OCI-M2 (cell line): ENCODE data around the gene PIP4P1.
A peak's percentile ranks its signal among the peaks of the same experiment; 100 is the strongest.
"Not testable (repeated sequence)": the region's sequence is repeated elsewhere in the genome, so short reads cannot be mapped to it uniquely, and the experiment has no call there.

Experiments
- DNase-seq: peaks from one replicate; lab custom pipeline; 2025; ENCODE audit not compliant: unreplicated experiment; lab: John Stamatoyannopoulos, UW

PIP4P1 gene

DNA sequence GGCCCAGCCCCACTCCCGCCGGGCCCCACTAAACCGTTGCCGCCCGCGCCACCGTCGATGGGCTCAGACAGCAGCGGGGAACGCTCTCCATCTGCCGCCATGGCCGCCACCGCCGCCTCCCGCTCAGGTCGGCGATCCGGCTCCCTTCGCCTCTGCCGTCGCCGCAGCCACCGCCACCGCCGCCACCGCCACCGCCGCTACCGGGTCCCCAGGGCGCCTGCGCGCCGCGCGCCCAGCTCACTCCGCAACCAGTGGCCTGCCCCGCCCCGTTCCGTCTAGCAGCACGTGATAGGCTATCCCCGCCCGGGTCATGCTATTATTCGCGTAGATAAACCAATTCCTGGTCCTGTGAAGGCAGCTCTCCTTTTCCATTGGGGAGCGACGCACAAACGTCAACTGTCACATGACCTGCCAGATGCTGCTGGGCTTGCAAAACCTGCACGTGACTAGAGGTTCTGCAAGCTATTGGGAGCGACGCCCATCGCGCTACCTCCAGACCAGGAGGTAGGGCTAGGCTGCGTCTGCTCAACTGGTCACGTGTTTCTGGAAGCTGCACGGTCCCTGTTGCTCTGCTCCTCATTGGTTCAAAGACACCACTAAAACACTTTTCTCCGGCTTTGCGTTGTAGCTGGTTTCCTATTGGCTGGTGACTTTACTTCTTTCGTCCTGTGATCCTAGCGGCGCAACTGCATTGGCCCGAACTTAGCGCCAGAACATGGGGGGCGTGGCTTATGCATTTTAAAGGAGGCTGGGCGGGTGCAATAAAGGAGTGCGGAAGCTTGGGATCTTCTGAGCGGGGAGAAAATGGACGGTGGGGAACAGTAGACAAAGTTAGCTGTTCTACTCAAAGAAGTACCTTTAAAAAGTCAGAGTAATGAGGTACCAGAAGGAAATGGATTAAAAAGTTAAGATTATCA, at the start of gene PIP4P1:
PIP4P1 (minus strand) TSS at position 210 of the 917 bp plus-strand sequence; CDS start at position 101, 109 bp downstream.
- DNase-seq, result peak; percentile 96

DNA sequence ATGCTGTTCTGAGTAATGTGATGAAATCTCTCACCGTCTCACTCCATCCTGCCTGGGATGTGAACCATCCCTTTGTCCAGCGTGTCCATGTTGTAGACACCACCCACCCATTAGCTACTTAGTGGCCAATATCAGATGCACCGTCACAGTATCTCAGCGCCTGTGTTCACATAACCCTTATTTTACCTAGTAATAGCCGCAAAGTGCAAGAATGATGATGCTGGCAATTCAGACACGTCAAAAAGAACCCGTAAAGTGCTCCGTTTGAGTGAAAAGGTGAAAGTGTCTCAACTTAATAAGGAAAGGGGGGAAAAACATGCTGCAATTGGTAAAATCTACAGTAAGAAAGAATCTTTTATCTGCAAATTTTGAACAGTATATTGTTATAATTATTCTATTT, 47.1 kb upstream of the PIP4P1 start:
- DNase-seq, result no peak

DNA sequence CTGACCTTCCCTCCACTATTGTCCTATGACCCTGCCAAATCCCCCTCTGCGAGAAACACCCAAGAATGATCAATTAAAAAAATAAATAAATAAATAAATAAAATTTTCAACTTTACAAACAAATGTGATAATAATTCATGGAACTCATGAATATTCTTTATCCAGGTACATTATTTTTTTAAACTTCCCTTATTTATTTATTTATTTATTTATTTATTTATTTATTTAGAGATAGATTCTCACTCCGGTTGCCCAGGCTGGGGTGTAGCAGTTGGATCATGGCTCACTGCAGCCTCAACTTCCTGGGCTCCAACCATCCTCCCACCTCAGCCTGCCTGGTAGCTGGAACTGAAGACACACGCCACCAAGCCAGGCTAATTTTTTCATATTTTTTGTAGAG, 46.3 kb upstream of the PIP4P1 start:
- not testable (repeated sequence) for DNase-seq

DNA sequence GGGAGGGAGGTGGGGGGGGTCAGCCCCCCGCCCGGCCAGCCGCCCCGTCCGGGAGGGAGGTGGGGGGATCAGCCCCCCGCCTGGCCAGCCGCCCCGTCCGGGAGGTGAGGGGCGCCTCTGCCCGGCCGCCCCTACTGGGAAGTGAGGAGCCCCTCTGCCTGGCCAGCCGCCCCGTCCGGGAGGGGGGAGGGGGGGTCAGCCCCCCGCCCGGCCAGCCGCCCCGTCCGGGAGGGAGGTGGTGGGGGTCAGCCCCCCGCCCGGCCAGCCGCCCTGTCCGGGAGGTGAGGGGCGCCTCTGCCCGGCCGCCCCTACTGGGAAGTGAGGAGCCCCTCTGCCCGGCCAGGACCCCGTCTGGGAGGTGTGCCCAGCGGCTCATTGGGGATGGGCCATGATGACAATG, 45.5 kb upstream of the PIP4P1 start:
- not testable (repeated sequence) for DNase-seq

DNA sequence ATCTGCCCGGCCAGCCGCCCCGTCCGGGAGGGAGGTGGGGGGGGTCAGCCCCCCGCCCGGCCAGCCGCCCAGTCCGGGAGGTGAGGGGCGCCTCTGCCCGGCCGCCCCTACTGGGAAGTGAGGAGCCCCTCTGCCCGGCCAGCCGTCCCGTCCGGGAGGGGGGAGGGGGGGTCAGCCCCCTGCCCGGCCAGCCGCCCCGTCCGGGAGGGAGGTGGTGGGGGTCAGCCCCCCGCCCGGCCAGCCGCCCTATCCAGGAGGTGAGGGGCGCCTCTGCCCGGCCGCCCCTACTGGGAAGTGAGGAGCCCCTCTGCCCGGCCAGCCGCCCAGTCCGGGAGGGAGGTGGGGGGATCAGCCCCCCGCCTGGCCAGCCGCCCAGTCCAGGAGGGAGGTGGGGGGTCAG, 45.0 kb upstream of the PIP4P1 start:
- DNase-seq, result not testable (repeated sequence)

DNA sequence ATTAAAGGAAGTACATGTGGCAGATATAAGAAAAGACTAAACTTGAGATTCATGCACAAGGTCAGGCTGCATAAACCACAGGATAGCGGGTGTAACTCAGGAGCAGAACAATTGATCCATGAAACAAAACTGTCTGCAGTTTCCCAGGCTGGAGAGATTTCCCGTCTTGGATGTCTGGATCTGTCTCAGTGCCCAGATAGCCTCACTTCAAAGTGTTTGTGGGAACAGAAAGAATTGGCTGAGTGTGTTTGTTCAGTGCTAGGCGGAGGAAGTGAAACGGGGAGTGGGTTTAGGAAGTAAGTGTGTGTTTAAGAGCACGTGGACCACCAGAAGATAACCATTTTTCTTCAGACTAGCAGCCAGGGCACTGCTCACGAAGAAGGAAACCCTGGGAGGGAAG, 42.7 kb upstream of the PIP4P1 start:
- no peak for DNase-seq

DNA sequence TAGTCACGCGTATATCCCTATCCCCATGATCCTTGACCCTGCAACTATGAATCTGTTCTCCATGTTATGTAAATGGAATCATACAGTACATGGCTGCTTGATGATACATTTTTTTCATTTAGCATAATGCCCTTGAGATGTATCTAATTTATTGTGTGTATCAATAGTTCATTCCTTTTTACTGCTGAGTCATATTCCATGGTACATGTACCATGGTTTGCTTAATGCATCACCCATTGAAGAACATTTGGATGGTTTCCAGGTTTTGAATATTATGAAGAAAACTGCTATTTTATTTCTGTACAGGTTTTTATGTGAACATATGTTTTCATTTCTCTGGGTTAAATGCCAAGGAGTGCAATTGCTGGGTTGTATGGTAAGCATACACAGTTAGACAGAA, 40.1 kb upstream of the PIP4P1 start:
- DNase-seq, result no peak

DNA sequence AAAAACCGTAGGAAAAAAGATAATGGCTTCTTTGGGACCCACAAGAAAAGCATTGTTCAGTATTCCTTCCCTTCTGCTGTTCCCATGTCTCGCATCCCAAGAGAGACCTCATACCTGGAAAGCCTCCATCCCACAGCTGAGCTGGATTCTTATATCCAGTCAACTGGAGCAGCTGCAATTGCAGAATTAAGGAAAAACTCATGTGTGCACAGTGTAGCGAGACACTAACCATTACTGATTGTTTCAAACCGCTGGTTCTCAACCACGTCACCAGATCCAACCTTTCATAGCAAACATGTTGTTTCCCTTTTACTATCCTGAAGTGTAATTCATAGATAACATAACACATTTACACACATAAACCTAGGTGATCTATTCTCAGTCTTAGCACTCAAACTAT, 38.6 kb upstream of the PIP4P1 start:
- no peak for DNase-seq

DNA sequence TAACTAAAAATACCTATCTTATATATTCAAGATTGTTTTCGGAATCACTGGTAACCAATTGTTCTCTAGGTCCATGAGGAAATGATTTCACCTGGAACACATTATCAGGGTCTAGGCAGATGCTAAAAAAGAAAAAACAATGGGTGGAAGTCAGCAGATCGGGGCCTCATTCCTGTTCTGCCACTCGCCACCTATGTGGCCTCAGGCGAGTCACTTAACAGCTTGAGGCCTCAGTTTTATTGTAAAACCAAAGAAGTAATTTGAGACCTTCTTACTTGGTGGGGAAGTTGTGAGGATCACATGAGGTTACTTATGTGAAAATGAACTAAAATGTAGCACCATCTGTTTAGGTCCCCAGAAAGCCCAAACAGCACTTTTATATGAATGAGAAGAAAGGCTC, 37.9 kb upstream of the PIP4P1 start:
- no peak for DNase-seq

DNA sequence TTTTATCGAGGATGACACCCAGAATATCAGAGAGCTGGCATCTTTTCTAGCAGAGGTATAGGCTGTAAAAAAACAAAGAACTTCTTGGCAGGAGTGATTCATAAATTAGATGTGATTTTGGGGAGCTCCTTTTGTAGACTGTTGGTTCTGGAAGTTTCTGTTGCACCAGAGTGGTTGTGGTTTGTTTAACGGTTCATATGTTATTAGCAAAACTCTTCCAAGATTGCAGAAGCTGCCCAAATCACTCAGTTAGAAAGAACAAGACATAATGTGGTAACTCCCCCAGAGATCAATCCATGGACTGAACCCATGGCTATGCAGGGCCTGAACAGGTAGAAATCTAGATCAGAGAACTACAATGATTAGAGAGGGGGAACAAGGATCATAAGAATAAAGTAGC, 37.4 kb upstream of the PIP4P1 start:
- DNase-seq, result no peak

DNA sequence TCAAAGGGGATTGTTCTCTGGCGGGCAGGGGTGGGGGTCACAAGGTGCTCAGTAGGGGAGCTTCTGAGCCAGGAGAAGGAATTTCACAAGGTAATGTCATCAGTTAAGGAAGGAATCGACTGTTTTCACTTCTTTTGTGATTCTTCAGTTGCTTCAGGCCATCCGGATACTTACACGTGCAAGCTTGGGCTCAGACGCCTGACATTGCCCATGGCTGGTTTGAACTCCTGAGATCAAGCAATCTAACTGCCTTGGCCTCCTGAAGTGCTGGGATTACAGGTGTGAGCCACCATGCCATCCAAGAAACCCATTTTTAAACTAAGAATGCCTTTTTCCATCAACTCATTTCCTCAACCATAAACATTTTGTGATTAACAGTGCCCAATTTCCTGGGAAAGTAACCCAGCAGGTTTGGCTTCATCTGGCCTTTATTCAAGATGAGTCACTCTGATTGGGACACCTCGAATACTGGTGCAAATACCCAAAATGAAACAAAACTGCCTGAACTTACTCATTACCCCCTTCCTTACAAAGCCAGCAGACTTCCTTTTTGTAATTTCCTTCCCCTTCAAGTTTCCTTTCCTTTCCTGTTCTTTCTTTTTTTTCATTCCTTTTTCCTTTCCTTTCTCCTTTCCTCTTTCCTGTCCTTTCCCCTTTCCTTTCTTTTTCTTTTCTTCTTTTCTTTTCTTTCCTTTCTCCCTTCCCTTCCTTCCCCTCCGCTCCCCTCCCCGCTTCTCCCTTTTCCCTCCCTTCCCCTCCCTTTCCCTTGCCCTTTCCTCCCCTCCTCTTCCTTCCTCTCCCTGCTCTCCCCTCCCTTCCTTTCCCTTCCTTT, 33.9 kb upstream of the PIP4P1 start:
- no peak for DNase-seq

DNA sequence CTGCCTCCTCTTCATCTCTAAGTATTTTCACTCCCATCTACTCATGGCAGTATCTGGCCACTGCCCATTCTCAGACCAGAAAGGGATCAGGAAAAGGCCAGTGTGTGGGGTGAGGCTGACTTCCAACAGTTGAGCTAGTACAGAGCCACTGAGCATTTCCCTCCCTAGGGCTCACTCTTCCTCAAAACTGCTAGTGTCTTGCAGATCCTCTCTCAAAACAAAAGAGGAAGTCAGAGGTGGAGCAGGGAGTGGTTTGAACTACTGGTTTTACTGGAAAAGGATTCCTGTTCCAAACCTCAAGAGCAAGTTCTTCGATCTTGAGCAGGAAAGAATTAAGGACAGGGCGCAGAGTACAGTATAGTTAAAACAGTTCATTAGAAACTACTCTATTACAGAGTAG, 32.4 kb upstream of the PIP4P1 start:
- no peak for DNase-seq

DNA sequence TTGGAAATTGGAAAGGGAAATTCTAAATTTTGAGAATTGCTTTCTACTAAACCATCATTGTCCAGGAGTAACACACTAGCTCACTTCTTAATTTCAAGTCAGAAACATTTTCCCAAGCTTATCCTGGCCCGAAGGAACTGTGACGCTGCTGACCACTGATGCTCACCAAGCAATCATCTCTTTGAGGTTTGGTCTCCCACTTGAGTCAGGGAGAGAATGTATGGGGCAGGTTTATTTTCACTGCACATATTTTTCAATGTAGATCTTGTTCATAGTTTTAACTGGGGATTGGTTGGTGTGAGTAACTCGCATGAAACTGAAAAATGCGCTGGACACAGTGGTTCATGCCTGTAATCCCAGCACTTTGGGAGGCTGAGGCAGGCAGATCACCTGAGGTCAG, 31.3 kb upstream of the PIP4P1 start:
- DNase-seq, result no peak

DNA sequence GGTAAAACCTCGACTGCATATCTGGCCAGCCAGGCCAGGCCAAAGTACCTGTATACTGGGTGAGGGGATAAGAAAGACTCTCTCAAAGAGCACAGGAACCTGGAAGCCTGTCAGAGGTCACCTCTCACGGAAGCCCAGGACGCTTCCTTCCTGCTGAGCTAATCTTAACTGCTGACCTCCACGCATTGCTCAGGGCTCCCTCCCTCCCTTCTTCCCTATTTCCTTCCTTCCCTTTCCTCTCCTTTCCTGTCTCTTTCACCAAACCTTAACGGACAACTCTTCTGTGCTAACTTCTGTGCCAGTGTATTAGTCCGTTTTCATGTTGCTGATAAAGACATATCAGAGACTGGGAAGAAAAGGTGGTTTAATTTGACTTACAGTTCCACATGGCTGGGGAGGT, 29.3 kb upstream of the PIP4P1 start:
- DNase-seq, result no peak

DNA sequence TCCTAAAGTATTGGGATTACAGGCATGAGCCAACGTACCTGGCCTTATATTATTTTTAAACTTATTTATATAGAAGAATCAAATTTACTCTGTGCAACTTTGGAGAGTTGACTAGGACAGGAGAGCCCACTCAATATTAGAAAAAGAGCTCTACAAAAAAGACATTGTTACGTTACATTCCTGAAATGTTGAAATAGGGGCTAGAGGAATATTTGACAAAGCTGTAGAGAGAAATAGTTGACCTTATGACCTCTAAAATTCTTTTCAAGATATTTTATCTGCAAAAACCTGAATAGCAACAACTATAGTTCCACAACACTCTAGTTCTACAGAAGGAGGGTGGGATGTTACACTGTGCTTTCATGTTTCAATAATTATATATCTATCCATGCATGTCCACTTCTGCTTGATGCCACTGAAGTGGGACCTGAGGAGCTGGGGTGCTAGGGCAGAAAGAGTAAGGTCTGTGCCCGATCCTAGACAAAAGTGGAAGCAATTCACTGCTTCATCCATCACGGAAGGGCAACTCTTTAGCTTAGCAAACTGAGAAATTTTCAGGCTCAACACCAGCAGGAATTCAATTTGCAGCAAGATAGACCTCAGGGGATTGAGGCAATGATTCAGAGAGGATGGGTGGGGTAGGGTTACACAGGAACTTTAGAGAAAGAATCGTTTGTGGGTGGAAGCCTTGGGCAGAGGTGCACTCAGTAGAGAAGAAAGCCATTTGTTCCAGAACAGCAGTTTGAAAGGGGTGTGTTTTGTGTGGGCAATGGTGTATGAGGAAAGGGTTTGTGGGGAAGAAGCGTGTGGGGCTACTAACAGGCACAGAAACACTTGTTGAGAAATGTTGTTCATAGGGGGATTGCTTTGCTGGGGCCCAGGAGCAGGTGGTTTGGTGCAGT, 28.1 kb upstream of the PIP4P1 start:
- no peak for DNase-seq

DNA sequence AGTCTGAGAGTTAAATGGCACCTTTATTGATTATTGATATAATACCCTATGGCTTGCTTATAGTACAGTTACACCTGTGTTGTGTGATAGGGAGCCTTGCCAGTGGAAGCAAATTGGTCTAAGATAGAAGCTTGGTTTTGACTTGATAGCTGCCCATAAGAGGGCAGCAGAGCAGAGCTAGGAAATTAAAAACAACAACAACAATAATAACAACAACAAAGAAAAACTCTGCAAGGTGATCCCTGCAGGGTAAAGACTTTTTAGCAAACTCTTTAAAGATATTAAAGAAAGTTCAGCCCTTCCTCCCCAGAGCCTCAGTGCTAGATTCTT, 26.1 kb upstream of the PIP4P1 start:
- DNase-seq, result no peak

DNA sequence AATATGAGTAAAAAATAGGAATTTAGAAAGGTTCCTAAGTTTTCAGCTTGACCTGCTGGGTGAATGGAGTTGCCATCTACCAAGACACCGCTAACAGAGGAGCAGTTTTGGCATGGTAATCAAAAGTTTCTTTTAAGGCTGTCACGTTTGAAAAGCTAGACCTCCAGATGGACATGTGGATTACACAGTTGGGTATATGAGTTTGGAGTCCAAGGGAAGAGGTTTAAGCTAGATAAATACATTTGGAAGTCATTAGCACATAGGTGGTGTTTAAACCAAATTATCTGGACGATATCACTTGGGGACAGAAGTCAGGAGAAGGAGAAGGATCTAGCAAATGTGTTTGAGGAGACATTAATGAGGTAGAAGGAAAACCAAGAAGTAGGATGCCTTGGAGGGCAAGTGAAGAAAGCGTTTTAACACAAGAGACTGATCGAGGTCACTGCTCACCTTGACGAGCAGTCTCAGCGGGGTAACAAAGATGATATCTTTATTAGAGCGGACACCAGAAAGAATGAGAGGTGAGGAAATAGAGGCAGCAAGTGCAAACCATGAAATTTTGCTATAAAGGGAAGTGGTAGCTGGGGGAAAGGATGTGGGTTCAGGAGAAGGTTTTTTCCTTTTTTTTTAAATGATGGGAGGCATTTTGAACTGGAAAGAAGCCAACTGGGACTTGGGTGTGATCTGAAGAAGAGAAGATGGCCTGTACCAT, 25.6 kb upstream of the PIP4P1 start:
- DNase-seq, result no peak

DNA sequence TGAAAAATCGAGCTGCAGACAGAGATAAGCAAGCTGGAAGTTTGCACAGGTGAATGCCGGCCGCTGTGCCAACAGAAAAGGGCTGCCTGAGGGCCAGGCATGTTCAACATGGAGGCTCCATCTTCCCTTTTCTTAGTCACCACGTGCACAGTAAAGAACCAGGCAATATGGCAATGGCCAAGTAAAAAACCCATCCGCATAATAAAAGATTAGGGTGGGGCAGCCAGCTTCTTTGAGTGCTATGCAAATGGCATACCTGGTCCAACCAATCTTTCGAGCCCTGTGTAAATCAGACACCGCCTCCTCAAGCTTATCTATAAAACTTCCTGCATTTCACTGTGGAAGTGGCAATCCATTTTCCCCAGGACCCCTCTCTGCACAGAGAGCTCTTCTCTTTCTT, 24.7 kb upstream of the PIP4P1 start:
- DNase-seq, result no peak

DNA sequence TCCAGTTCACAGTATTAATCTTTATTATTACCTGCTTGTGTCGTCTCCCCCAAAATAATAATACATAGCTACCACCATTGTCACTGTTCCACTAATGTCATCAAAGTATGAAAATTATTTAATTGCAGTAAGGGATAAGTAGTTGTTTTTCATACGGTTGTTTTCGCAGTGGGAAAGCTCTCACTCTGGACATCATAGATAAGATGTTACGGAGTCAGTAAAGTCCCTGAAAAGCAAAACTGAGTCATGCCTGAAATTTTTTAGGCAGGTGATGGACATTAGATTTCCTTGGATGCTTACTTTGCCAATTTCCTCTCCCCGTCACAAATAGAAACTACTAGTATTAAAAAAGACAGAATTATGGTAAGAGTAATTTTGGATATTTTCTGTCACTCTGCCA, 21.1 kb upstream of the PIP4P1 start:
- DNase-seq, result no peak

DNA sequence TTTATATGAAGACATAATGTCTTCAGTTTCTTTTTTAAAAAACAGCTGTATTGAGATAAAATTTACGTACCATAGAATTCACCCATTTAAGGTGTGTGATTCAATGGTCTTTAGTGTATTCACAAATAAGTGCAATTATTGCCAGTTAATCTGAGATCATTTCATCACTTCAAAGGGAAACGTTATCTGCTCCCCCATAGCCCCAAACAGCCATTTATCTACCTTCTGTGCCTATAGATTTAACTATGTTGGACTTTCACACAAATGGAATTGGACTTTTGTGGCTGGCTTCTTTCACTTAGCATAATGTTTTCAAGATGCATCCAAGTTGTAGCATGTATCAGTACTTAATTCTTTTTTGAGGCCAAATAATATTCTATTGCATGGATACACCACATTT, 17.7 kb upstream of the PIP4P1 start:
- no peak for DNase-seq
